NCI-H524 (cell line): ENCODE measurements around the gene TRPM6.
"Not testable (repeated sequence)": the region's sequence is repeated elsewhere in the genome, so short reads cannot be mapped to it uniquely, and the experiment has no call there.

ENCODE experiments used
- DNase-seq, 2 experiments: peaks; one replicate each; lab custom pipeline; 2025; lab: John Stamatoyannopoulos, UW

TRPM6 gene

GRCh38 chr9:74859786-74860185 is 27.9 kb downstream of the TRPM6 start:
- DNase-seq: no peak

- no peak for DNase-seq
Measured at GRCh38 chr9:74858751-74859414, 28.8 kb downstream of the TRPM6 start.

- no peak for DNase-seq
Measured at GRCh38 chr9:74856989-74857388, 30.7 kb downstream of the TRPM6 start.

DNA sequence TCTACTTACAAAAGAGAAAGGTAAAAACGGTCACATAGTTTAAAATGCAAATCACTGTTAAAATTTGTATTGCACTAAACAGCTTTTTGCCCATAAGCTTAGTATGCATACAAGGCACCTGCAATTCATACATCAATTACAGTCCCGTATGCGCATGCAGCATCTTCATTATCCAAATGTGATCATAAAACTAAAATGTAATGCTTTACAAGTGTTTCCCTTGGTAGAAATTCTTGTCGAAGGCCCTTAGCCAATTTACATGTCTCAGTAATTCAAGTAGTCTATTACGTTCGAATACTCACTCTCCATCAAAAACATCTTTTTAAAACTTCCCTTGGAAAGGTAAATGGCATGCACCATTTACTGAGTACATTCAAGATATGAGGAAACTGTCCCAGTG is 32.6 kb downstream of the TRPM6 start:
- DNase-seq: no peak

DNA sequence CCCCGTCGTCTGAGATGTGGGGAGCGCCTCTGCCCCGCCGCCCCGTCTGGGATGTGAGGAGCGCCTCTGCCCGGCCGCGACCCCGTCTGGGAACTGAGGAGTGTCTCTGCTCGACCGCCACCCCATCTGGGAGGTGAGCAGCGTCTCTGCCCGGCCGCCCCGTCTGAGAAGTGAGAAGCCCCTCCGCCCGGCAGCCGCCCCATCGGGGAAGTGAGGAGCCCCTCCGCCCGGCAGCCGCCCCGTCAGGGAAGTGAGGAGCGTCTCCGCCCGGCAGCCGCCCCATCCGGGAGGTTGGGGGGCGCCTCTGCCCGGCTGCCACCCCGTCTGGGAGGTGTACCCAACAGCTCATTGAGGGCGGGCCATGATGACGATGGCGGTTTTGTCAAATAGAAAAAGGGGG is 34.7 kb downstream of the TRPM6 start:
- DNase-seq: not testable (repeated sequence)

DNA sequence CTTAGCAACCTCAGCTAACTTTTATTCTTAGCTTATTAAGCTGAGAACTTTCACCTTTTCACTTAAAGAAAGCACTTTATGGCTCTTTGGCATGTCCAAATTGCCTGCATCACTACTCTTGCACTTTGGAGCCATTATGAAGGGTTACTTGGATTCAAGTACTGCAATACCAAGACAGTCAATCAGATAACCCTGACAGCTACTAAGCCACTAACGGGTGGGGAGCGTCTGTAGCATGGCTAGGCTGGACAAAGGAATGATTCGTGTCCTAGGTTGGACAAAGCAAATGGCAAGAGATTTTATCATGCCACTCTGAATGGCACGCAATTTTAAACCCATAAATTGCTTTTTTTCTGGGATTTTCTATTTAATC is 39.6 kb downstream of the TRPM6 start:
- no peak for DNase-seq

DNA sequence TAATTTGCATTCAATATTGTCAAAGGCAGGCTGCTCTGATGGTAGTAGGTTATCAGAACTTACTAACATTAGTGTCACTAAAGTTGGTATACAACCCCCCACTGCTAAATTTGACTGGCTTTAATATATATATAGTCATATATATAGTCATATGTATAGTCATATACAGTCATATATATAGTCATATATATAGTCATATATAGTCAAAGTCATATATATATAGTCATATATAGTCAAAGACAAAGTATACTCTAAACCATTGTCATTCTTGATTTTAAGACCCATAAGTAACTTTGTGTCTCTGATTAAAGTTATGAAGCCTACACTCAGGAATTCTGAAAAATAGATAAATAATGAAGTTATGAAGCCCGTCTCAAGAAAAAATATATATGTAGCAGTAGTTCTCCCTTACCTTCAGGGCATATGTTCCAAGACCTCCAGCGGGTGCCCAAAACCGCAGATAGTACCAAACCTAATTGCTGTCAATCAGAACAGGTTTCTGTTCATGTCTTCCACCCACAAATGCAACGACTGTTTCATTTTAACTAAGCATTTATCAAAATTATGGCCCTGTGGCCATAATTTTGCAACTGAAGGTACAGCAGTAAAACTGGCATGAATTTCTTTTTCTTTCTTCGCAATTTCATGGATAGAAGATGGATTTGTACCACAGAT is 40.1 kb downstream of the TRPM6 start:
- no peak for DNase-seq

DNA sequence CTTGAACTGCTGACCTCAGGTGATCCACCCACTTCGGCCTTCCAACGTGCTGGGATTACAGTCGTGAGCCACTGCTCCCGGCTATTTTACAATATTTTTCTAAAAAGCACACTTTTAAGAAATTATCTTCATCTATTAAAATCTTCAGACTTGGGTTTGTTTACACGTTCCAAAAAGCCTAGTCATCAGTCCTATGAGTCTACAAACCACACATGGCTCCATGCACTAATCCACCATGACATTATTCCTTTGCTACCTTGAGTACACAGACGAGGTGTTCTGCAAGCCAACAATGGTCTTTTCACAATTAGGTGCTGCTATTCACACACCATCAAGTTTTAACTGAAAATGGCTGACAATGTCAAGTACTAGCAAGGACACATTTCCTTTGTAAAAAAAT is 41.0 kb downstream of the TRPM6 start:
- DNase-seq: no peak

DNA sequence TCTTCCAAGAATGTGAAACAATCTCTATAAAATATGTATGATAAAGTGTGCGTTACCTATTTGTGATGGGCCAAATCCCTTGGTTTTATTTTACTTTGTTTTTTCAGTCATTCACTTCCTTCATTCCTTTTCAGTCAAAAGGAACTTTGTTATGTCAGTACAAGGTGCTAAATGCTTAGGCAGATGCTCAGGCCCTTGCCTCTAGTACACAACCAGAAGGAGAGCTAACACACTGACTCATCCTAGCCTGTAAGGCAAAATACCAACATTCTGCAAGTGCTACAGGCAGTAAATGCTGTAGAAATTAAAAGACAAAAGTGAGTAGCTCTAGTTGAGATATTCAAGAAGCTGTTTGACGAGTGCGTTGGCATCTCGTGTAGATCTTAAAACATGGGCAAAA is 49.4 kb downstream of the TRPM6 start:
- no peak for DNase-seq

- DNase-seq: no peak
Measured at GRCh38 chr9:74824654-74825053, 63.1 kb downstream of the TRPM6 start.

DNA sequence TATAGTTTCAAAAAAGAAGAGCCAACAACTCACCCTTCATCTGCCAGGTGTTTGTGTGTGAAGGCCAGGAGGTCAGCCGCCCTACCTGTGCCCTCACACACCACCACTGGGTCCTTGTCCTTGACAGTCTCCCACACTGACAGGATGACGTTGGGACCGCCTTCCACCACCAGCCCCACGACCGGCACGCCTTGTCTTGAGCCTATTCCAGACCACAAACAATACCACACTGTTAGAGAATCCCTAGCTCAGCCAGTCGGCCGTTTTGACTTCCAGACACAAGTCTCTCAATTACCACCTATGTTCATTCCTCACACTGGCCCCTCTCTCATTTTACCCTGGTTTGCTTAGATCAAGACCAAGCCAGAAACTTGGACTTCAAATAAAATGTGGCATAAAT is 66.1 kb downstream of the TRPM6 start:
- no peak for DNase-seq

- no peak for DNase-seq
Measured at GRCh38 chr9:74817816-74818215, 69.9 kb downstream of the TRPM6 start.

GRCh38 chr9:74817281-74817810 is 70.4 kb downstream of the TRPM6 start:
- DNase-seq: no peak

GRCh38 chr9:74810200-74810599 is 77.5 kb downstream of the TRPM6 start:
- no peak for DNase-seq

GRCh38 chr9:74804018-74804385 is 83.7 kb downstream of the TRPM6 start:
- DNase-seq: no peak

DNA sequence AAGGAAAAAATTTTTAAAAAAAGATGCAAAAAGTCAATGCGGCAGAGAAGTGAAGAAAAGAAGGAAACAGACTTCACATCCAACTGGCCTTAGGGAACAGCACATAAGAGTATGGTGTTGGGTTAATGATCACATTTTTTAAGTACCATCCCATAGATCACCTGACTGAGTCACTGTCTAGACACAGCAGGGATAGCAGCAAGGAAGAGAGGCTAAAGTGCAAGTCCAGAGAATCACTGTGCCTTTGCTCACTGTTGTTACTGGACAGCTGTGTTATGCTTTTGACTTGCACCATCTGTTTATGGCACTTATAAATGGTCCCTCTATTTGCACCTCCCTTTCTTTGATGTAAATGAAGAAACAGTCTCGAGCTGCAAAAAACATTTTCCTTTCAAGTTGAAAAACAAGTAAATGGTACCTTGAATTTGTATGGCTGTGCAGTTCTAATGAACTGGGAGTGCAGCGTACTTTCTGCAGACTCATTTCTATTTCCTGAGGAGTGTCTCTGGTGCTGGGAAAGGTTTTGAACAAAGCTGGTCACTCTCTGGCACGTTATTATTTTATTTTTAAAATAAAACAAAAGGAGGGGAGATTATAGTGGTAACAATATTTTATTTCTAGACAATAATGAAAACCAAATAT is 84.2 kb downstream of the TRPM6 start:
- DNase-seq: peak; percentile 1 to 49

GRCh38 chr9:74800226-74800625 is 87.5 kb downstream of the TRPM6 start:
- DNase-seq: no peak

DNA sequence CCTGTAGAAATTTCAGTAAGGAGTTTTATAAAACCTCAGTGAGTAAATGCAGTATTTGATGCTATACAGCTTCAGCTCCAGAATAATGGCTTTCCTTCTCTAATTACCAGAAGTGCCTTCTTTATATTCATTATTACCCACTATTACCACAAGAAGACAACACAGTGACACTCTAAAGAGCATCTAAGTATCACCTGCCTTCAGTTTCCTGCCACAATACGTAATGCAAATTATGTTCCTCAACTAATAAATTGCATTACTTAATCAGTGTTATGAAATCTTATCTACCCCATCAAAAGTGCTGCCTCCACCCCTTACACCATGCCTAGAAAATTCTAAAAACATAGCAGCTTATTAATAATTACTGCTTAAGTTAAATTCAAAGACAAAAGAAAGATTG is 91.9 kb downstream of the TRPM6 start:
- DNase-seq: no peak

- DNase-seq: no peak
Measured at GRCh38 chr9:74795081-74795480, 92.6 kb downstream of the TRPM6 start.

DNA sequence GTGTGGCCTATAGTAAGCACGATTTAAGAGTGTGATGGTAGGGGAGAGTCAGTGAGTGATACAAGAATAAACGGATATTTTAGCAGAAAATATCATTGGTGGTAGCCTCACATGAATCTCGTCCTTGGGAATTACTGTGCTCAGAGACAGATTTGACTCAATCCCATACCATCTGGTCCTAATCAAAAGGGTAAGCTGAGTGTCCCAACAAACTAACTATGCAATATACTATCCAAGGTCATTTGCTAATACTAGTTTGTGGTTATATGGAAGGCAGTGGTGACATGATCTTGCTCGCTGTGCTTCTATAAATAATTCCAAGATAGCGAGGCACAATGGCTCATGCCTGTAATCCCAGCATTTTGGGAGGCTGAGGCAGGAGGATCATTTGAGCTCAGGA is 103.2 kb downstream of the TRPM6 start:
- DNase-seq: no peak

- DNase-seq: no peak
Measured at GRCh38 chr9:74783408-74783807, 104.3 kb downstream of the TRPM6 start.

DNA sequence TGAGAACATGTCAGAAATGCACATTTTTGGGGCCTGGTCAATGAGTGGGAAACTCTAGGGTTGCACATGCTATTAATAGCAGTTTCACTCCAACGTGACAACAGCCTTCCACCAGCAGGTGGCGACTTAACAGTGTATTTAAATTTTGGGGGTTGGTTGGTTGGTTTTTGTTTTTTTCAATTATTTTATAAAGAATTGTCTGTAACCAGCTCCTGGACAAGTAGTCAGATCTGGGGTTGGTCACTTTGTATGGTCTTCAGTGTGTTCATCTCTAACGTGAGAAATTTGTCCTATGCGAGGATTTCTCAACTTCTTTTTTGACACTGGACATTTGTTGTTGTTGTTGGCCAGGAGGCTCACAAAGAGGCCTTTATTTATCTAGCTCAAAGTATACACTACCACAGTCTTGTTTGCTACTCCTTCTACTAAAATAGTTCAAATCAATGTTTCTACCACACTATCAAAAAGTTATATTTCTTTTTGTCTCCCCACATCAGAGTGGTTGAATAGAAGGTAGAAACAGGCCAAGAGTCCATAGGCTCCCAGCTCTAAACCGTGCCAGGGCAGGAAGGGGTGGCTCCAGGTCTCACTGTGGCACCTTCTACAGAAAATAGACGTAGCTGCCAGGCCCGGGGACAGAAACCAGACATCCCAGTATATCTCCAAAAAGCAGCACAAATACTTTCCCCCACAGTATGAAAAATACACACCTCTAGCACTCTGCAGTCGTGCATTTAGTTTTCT is 110.4 kb downstream of the TRPM6 start:
- DNase-seq: peak in 1 of 2 experiments; percentile 36

- no peak for DNase-seq
Measured at GRCh38 chr9:74775396-74775795, 112.3 kb downstream of the TRPM6 start.
